SK-N-SH treated with all-trans-retinoic acid at 6 μM for 48 hours (cell line): Measurements from ENCODE around the gene C12orf54.

ENCODE experiments used
- BACH2 ChIP-seq: fragments of 250-450 bp; sonication (Bioruptor Pico); IDR thresholded peaks from 2 replicates; pipeline ENCODE4 v1.9.0; 2021; ENCODE audit warnings: mild to moderate bottlenecking, borderline replicate concordance
- ESRRG ChIP-seq: fragments of 250-450 bp; sonication (Bioruptor Pico); IDR thresholded peaks from 2 replicates; pipeline ENCODE4 v1.6.1; 2021; ENCODE audit warnings: mild to moderate bottlenecking
- GLIS3 ChIP-seq: fragments of 250-450 bp; sonication (Bioruptor Pico); IDR thresholded peaks from 2 replicates; pipeline ENCODE4 v1.5.0; 2020; ENCODE audit warnings: mild to moderate bottlenecking, moderate library complexity
- OSR1 ChIP-seq: fragments of 250-450 bp; sonication (Bioruptor Pico); IDR thresholded peaks from 2 replicates; pipeline ENCODE4 v1.8.0; 2022; ENCODE audit warnings: moderate library complexity, mild to moderate bottlenecking, inconsistent platforms
- RARB ChIP-seq: fragments of 250-450 bp; sonication (Bioruptor Pico); IDR thresholded peaks from 2 replicates; pipeline ENCODE4 v1.8.0; 2021; ENCODE audit warnings: mild to moderate bottlenecking, moderate library complexity
- SNAI2 ChIP-seq: fragments of 250-450 bp; sonication (Bioruptor Pico); IDR thresholded peaks from 2 replicates; pipeline ENCODE4 v1.5.0; 2020; ENCODE audit warnings: mild to moderate bottlenecking, moderate library complexity
- TCF4 ChIP-seq: fragments of 250-450 bp; sonication (Bioruptor Pico); IDR thresholded peaks from 2 replicates; pipeline ENCODE4 v1.8.0; 2021; ENCODE audit warnings: mild to moderate bottlenecking, moderate library complexity, borderline replicate concordance
- ZC3H10 ChIP-seq: fragments of 250-450 bp; sonication (Bioruptor Pico); IDR thresholded peaks from 2 replicates; pipeline ENCODE4 v1.5.1; 2021; ENCODE audit warnings: mild to moderate bottlenecking, moderate library complexity
- ZFP3 ChIP-seq: fragments of 250-450 bp; sonication (Bioruptor Pico); IDR thresholded peaks from 2 replicates; pipeline ENCODE4 v1.5.0; 2020; ENCODE audit warnings: mild to moderate bottlenecking, moderate library complexity
- ZFP30 ChIP-seq: fragments of 450-650 bp; formaldehyde crosslinking; IDR thresholded peaks from 2 replicates; pipeline ENCODE4 v1.5.0; 2022; ENCODE audit warnings: mild to moderate bottlenecking, moderate library complexity
- ZNF70 ChIP-seq: fragments of 450-650 bp; formaldehyde crosslinking; IDR thresholded peaks from 2 replicates; pipeline ENCODE4 v1.5.0; 2020; ENCODE audit warnings: mild to moderate bottlenecking, moderate library complexity
- TF ChIP-seq, protein P1 (sequence below): fragments of 250-450 bp; sonication (Bioruptor Pico); IDR thresholded peaks from 2 replicates; pipeline ENCODE4 v1.5.1; 2020; ENCODE audit warnings: low read depth, mild to moderate bottlenecking, moderate library complexity
- TF ChIP-seq, protein P2 (sequence below): fragments of 250-450 bp; sonication (Bioruptor Pico); IDR thresholded peaks from 2 replicates; pipeline ENCODE4 v1.5.1; 2021; ENCODE audit warnings: mild to moderate bottlenecking, moderate library complexity
- TF ChIP-seq, protein P3 (sequence below): fragments of 250-450 bp; sonication (Bioruptor Pico); IDR thresholded peaks from 2 replicates; pipeline ENCODE4 v1.8.0; 2020; ENCODE audit warnings: mild to moderate bottlenecking, moderate library complexity, borderline replicate concordance

DNA sequence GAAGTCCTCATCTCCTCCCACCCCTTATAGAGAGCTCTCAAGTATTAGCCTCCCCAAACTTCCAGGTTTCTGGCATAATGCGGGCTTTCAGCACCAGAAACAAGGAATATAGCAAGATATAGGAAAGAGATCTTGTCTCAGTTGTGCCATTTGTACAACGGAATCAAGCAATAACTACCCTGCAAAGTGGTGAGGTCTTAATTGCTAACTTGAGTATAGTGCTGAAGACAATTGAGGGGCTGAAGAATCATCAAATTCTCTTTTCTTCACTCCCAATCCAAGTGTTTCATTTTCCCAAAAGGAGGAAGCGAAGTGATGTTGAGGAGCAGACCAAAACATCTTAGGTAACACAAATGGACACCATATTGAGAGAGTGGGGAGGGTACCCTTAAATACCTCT lies 36.8 kb upstream of the C12orf54 start:
- TF ChIP-seq RARB = no peak
- TF ChIP-seq ZC3H10 (CRISPR knock-in tag) = no peak
- no peak for TF ChIP-seq SNAI2 (CRISPR knock-in tag)
- no peak for TF ChIP-seq ESRRG (CRISPR knock-in tag)
- no peak for TF ChIP-seq TCF4 (CRISPR knock-in tag)
- TF ChIP-seq, protein P1, sequence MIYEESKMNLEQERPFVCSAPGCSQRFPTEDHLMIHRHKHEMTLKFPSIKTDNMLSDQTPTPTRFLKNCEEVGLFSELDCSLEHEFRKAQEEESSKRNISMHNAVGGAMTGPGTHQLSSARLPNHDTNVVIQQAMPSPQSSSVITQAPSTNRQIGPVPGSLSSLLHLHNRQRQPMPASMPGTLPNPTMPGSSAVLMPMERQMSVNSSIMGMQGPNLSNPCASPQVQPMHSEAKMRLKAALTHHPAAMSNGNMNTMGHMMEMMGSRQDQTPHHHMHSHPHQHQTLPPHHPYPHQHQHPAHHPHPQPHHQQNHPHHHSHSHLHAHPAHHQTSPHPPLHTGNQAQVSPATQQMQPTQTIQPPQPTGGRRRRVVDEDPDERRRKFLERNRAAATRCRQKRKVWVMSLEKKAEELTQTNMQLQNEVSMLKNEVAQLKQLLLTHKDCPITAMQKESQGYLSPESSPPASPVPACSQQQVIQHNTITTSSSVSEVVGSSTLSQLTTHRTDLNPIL (CRISPR knock-in tag) = no peak
- no peak for TF ChIP-seq OSR1 (CRISPR knock-in tag)
- TF ChIP-seq, protein P2, sequence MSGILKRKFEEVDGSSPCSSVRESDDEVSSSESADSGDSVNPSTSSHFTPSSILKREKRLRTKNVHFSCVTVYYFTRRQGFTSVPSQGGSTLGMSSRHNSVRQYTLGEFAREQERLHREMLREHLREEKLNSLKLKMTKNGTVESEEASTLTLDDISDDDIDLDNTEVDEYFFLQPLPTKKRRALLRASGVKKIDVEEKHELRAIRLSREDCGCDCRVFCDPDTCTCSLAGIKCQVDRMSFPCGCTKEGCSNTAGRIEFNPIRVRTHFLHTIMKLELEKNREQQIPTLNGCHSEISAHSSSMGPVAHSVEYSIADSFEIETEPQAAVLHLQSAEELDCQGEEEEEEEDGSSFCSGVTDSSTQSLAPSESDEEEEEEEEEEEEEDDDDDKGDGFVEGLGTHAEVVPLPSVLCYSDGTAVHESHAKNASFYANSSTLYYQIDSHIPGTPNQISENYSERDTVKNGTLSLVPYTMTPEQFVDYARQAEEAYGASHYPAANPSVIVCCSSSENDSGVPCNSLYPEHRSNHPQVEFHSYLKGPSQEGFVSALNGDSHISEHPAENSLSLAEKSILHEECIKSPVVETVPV = no peak
- TF ChIP-seq, protein P3, sequence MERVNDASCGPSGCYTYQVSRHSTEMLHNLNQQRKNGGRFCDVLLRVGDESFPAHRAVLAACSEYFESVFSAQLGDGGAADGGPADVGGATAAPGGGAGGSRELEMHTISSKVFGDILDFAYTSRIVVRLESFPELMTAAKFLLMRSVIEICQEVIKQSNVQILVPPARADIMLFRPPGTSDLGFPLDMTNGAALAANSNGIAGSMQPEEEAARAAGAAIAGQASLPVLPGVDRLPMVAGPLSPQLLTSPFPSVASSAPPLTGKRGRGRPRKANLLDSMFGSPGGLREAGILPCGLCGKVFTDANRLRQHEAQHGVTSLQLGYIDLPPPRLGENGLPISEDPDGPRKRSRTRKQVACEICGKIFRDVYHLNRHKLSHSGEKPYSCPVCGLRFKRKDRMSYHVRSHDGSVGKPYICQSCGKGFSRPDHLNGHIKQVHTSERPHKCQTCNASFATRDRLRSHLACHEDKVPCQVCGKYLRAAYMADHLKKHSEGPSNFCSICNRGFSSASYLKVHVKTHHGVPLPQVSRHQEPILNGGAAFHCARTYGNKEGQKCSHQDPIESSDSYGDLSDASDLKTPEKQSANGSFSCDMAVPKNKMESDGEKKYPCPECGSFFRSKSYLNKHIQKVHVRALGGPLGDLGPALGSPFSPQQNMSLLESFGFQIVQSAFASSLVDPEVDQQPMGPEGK (CRISPR knock-in tag) = no peak
- no peak for TF ChIP-seq BACH2 (CRISPR knock-in tag)
- no peak for TF ChIP-seq ZNF70 (CRISPR knock-in tag)
- TF ChIP-seq ZFP3 = no peak
- no peak for TF ChIP-seq GLIS3 (CRISPR knock-in tag)
- TF ChIP-seq ZFP30 (CRISPR knock-in tag) = no peak
